OCI-LY7 (cell line): ENCODE results near the gene CFAP58. TPM values are rescaled to one million over a fixed set of nuclear protein-coding genes. Genes with fewer than 3 reads are reported as not detected.
A peak's percentile ranks its signal among the peaks of the same experiment; 100 is the strongest.

Source experiments
- BruUV-seq: library from RNA; stranded (reverse); fragments of 400-500 nt; replicated peaks from 2 replicates; lab custom pipeline; 2021; lab: Mats Ljungman, UMichigan
- CTCF ChIA-PET: fragments of 300-600 bp; sonication (Branson Sonifier 250); formaldehyde crosslinking; loops from one replicate; lab custom pipeline; 2022; ENCODE audit warnings: antibody characterized with exemption; ENCODE audit not compliant: unreplicated experiment; lab: Charles Lee
- POLR2A ChIA-PET: fragments of 300-600 bp; sonication (Branson Sonifier 250); formaldehyde crosslinking; loops from one replicate; lab custom pipeline; 2022; ENCODE audit warnings: antibody characterized with exemption; lab: Charles Lee
- DNase-seq: peaks from one replicate; pipeline ENCODE4 v3.0.0-alpha.2; 2015; ENCODE audit warnings: low spot score
- H2AFZ ChIP-seq: fragments of 200-600 bp; sonication (generic), shearing (Covaris generic); 2 replicates; pipeline ENCODE4 v1.6.1; 2014; ENCODE audit warnings: mild to moderate bottlenecking, antibody characterized with exemption, low read length, moderate library complexity
- H3K27ac ChIP-seq: fragments of 200-600 bp; sonication (generic); 2 replicates; pipeline ENCODE4 v1.5.1; 2014; ENCODE audit warnings: mixed run types, low read depth, mild to moderate bottlenecking, moderate library complexity, low read length, inconsistent platforms; ENCODE audit not compliant: poor library complexity, severe bottlenecking
- H3K36me3 ChIP-seq: fragments of 200-600 bp; sonication (generic); 2 replicates; pipeline ENCODE4 v1.6.1; 2014; ENCODE audit warnings: mild to moderate bottlenecking, antibody characterized with exemption, low read length, moderate library complexity, mixed read lengths; ENCODE audit not compliant: insufficient read depth
- H3K4me1 ChIP-seq: fragments of 200-600 bp; sonication (generic); 2 replicates; pipeline ENCODE4 v1.5.1; 2014; ENCODE audit warnings: mild to moderate bottlenecking, low read length; ENCODE audit not compliant: insufficient read depth, poor library complexity, severe bottlenecking
- H3K4me2 ChIP-seq: fragments of 200-600 bp; sonication (generic); 2 replicates; pipeline ENCODE4 v1.6.1; 2014; ENCODE audit warnings: mild to moderate bottlenecking, low read length
- H3K4me3 ChIP-seq: fragments of 200-600 bp; sonication (generic); 2 replicates; pipeline ENCODE4 v1.5.1; 2014; ENCODE audit warnings: mild to moderate bottlenecking, low read depth, low read length; ENCODE audit not compliant: poor library complexity, severe bottlenecking
- H3K79me2 ChIP-seq: fragments of 200-600 bp; sonication (generic); 2 replicates; pipeline ENCODE4 v1.6.1; 2016; ENCODE audit warnings: low read depth, mild to moderate bottlenecking, low read length, moderate library complexity, mixed read lengths; ENCODE audit not compliant: insufficient read depth
- H3K9me2 ChIP-seq: fragments of 200-600 bp; sonication (generic); 2 replicates; pipeline ENCODE4 v1.6.1; 2016; ENCODE audit warnings: mild to moderate bottlenecking, low read length, mixed read lengths; ENCODE audit not compliant: insufficient read depth
- H3K9me3 ChIP-seq: fragments of 200-600 bp; sonication (generic); 2 replicates; pipeline ENCODE4 v1.6.1; 2014; ENCODE audit warnings: mild to moderate bottlenecking, mixed run types, low read length, mixed read lengths
- H4K20me1 ChIP-seq: fragments of 200-600 bp; sonication (generic); 2 replicates; pipeline ENCODE4 v1.6.1; 2014; ENCODE audit warnings: mild to moderate bottlenecking, antibody characterized with exemption, low read length, moderate library complexity, mixed read lengths; ENCODE audit not compliant: insufficient read depth
- EZH2phosphoT487 ChIP-seq: fragments of 200-600 bp; sonication (generic); IDR thresholded peaks from 2 replicates; pipeline ENCODE4 v1.6.1; 2018; ENCODE audit warnings: low read depth, borderline replicate concordance, mild to moderate bottlenecking, mixed run types, antibody characterized with exemption, low read length, moderate library complexity, mixed read lengths
- intact Hi-C: fragments of 100-400 bp; cut with micrococcal nuclease; formaldehyde crosslinking; loops from one replicate; pipeline ENCODE4 v1.10.0; 2022; ENCODE audit not compliant: unreplicated experiment
- total RNA-seq, 2 experiments: library from RNA; depleted of rRNA in 1 of 2; stranded (reverse); fragments of >200 nt in 1 of 2; shearing (Covaris generic) in 1 of 2; gene quantifications; 2 replicates each; pipeline ENCODE4 v1.2.3, GENCODE V29; 2014 to 2022
- TF ChIP-seq, protein P1 (sequence below): fragments of 200-600 bp; sonication (generic); conservative IDR thresholded peaks from 2 replicates; pipeline ENCODE4 v1.5.1; 2014; ENCODE audit warnings: mild to moderate bottlenecking, antibody characterized with exemption, low read length, moderate library complexity, mixed read lengths

The CFAP58 gene
- total RNA-seq, 2 experiments from 2014 or later: 0.09 to 1.5 TPM

DNA sequence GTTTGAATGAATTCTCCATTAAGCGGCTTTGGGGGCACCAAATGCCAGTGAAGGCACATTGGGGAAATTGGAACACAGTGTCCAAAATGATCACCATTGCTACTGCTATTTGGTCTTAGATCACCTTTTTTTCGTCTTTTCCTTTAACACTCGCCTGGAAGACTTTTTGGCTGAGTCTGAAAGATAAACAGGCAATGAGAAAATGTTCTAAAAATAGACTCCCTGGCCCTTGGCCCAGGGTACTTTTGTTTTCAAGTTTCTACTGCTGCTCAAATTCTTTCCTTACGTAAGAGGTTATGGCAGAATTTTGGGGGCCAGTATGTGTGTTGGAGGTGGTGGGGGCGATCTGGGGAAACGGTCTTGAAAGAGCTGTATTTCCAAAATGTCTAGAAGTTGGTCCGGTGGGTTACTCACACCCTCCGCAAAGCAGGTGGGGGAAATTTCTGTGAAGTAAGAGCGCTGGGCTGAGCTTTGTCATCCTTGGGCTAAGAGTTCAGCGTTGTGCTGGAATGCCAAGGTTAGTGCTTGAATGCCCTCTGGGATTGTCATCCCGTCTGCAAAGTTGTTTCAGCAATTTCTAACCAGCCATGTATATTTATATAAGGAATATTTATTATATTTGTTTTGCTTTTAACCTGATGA is 14.0 kb upstream of the CFAP58 start:
- H3K4me1 ChIP-seq: peaks cover 47% of the 10 kb centered on the region
- peaks cover 13% of the 10 kb centered on the region; the same call in 1 of the 2 replicates for H4K20me1 ChIP-seq
- H3K27ac ChIP-seq: no peak overlapping the region
- DNase-seq: no peak
- peak overlapping the region; percentile 99 for H3K4me2 ChIP-seq
- H3K9me2 ChIP-seq: no peaks in the 10 kb centered on the region
- H3K79me2 ChIP-seq: peaks cover 32% of the 10 kb centered on the region
- TF ChIP-seq, protein P1, sequence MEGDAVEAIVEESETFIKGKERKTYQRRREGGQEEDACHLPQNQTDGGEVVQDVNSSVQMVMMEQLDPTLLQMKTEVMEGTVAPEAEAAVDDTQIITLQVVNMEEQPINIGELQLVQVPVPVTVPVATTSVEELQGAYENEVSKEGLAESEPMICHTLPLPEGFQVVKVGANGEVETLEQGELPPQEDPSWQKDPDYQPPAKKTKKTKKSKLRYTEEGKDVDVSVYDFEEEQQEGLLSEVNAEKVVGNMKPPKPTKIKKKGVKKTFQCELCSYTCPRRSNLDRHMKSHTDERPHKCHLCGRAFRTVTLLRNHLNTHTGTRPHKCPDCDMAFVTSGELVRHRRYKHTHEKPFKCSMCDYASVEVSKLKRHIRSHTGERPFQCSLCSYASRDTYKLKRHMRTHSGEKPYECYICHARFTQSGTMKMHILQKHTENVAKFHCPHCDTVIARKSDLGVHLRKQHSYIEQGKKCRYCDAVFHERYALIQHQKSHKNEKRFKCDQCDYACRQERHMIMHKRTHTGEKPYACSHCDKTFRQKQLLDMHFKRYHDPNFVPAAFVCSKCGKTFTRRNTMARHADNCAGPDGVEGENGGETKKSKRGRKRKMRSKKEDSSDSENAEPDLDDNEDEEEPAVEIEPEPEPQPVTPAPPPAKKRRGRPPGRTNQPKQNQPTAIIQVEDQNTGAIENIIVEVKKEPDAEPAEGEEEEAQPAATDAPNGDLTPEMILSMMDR: no peak
- ChIA-PET CTCF (no interaction called here), POLR2A (interaction anchor here (1.1 to 1.9 kb wide), 3 partner anchors 10 to 35 kb away, joined by 5 to 12 read pairs (median 6); no protein-coding TSS in a partner anchor)
- peak overlapping the region; percentile 79 for H3K4me3 ChIP-seq
- no peaks in the 10 kb centered on the region for H3K9me3 ChIP-seq
- BruUV-seq: no TSS peak
- peak overlapping the region; percentile 77; the same call in 1 of the 2 replicates for H2AFZ ChIP-seq
- peaks cover 11% of the 10 kb centered on the region for H3K36me3 ChIP-seq
- intact Hi-C loops: loop anchor here (1.0 to 10.0 kb wide), 5 partner anchors 10 to 425 kb away; partner anchors contain the start of genes GSTO2, SFR1, SLK and STN1

DNA sequence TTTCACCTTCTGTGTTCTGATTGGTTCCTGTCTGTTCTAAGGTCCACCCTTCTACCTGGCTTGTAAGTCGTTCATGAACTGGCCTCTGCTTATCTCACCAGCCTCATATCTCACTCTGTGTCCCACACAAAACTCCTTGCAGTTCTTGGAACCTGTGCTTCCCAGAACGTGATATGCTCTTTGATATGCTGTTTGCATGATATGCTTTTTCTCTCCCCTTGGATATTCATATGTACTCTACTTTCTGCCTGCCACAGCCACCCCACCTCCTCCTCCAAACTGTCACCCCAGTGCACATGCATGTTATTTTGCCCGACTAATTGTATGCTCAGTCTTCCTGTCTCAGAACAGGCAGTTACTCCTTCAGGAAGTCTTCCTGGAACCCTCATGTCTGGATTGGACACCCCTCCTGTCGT is 13.5 kb upstream of the CFAP58 start:
- peak overlapping the region; percentile 2; the same call in 1 of the 2 replicates for H2AFZ ChIP-seq
- no peaks in the 10 kb centered on the region for H3K9me2 ChIP-seq
- ChIA-PET POLR2A (no interaction called here), CTCF (no interaction called here)
- peaks cover 13% of the 10 kb centered on the region; the same call in 1 of the 2 replicates for H4K20me1 ChIP-seq
- no peak for TF ChIP-seq EZH2phosphoT487
- TF ChIP-seq, protein P1: no peak
- no TSS peak for BruUV-seq
- no peak overlapping the region for H3K4me3 ChIP-seq
- no peak overlapping the region for H3K27ac ChIP-seq
- no peak for DNase-seq
- peaks cover 6% of the 10 kb centered on the region; the same call in 1 of the 2 replicates for H3K36me3 ChIP-seq
- peaks cover 27% of the 10 kb centered on the region for H3K79me2 ChIP-seq
- intact Hi-C loops: loop anchor here (10.0 kb wide), 1 partner anchor 425 kb away; the partner anchor contains the start of gene STN1
- no peak overlapping the region; the same call in 1 of the 2 replicates for H3K4me2 ChIP-seq
- peaks cover 42% of the 10 kb centered on the region for H3K4me1 ChIP-seq
- no peaks in the 10 kb centered on the region for H3K9me3 ChIP-seq

DNA sequence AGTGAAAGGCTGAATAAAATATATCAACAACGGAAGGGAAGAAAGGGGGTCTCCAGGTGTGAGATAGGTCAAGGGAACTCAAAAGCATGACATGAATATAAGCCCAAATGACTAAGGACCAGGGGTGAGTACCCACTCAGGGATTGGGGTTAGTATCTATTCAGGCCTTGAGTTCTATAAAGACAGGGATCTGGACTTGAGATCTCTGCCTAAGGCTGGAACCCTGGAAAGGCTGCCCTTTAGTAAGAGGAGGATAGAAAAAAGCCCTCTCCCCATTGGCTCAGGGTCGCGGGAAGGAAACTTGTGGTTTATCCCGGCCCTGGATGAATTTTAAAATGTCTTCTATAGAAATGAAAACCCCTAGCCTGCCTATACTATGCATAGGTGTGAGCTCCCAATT is 13.0 kb upstream of the CFAP58 start:
- DNase-seq: no peak
- Histone ChIP-seq H3K4me3 (no peak overlapping the region), H2AFZ (peak overlapping the region; percentile 2; the same call in 1 of the 2 replicates), H3K9me3 (no peaks in the 10 kb centered on the region), H4K20me1 (peaks cover 11% of the 10 kb centered on the region; the same call in 1 of the 2 replicates), H3K9me2 (no peaks in the 10 kb centered on the region), H3K4me2 (no peak overlapping the region), H3K27ac (no peak overlapping the region), H3K36me3 (peaks cover under 1% of the 10 kb centered on the region; the same call in 1 of the 2 replicates), H3K79me2 (peaks cover 21% of the 10 kb centered on the region), H3K4me1 (peaks cover 40% of the 10 kb centered on the region)
- POLR2A ChIA-PET: interaction anchor here (0.8 to 1.2 kb wide), 4 partner anchors 9 to 45 kb away, joined by 3 to 5 read pairs (median 4); no protein-coding TSS in a partner anchor
- CTCF ChIA-PET: no interaction called here
- BruUV-seq: no TSS peak
- TF ChIP-seq EZH2phosphoT487: no peak
- TF ChIP-seq, protein P1: no peak
- intact Hi-C loops: loop anchor here (10.0 kb wide), 1 partner anchor 426 kb away; the partner anchor contains the start of gene STN1
